ENCODE results near the gene HPS1. TPM values are rescaled to one million over a fixed set of nuclear protein-coding genes. Genes with fewer than 3 reads are reported as not detected.

Gene HPS1
- total and polyA plus RNA-seq, 2 of the 8 experiments (the other 6 are each of a cell fraction or from before 2014, with no cell fraction given), result 38.7 to 61.7 TPM

- Histone ChIP-seq H2BK12ac (ENCODE audit: low read depth, low read length) (no peak overlapping the region), H3K27ac (ENCODE audit: low read depth, low read length) (no peak overlapping the region), H3K23me2 (ENCODE audit: low read depth, low read length) (no peaks in the 10 kb centered on the region), H2BK20ac (ENCODE audit: low read length) (no peak overlapping the region), H2AFZ (ENCODE audit: low read length) (no peak overlapping the region), H3K4me3 (ENCODE audit: extremely low read depth in 1 of 4, insufficient read depth in 2 of 4, low read depth in 3 of 4, low read length in 4 of 4) (no peak overlapping the region), H4K8ac (ENCODE audit: extremely low read depth, insufficient read depth, low read length) (no peak overlapping the region), H2BK120ac (replicated peaks; ENCODE audit: low read depth, low read length) (no peak overlapping the region), H3K4ac (replicated peaks; ENCODE audit: insufficient read length, low read depth, low read length) (no peak overlapping the region), H3K9ac (replicated peaks in 1 of 4; ENCODE audit: extremely low read depth in 1 of 4, low read depth in 3 of 4, low read length in 3 of 4) (no peak overlapping the region), H3K79me1 (ENCODE audit: low read depth, low read length) (no peaks in the 10 kb centered on the region), H4K91ac (replicated peaks; ENCODE audit: insufficient read length, low read length) (no peak overlapping the region), H4K5ac (ENCODE audit: insufficient read length, low read depth, low read length) (no peak overlapping the region), H3K4me2 (ENCODE audit: insufficient read depth in 1 of 2, low read depth in 2 of 2, low read length in 2 of 2) (no peak overlapping the region), H3K27me3 (replicated peaks in 1 of 4; ENCODE audit: control insufficient read depth in 3 of 4, extremely low read depth in 1 of 4, insufficient read depth in 3 of 4, low read length in 3 of 4) (0 out of 7 replicates have a peak, but pooled peaks cover 0 to 3% (median 0%) of the 10 kb centered on the region in 4 experiments), H3K9me3 (ENCODE audit: insufficient read depth in 2 of 2, low read depth in 1 of 2, low read length in 1 of 2) (no peaks in the 10 kb centered on the region), H3K36me3 (ENCODE audit: control insufficient read depth in 2 of 4, insufficient read depth in 4 of 4, low read length in 3 of 4) (no peaks in the 10 kb centered on the region), H2AK5ac (ENCODE audit: low read depth, low read length) (no peak overlapping the region), H3K18ac (ENCODE audit: extremely low read depth, low read length) (no peak overlapping the region), H3K79me2 (ENCODE audit: control insufficient read depth in 1 of 2, insufficient read depth in 2 of 2, low read length in 2 of 2) (no peaks in the 10 kb centered on the region), H2BK5ac (ENCODE audit: low read depth, low read length) (no peak overlapping the region), H4K20me1 (replicated peaks in 1 of 2; ENCODE audit: control insufficient read depth in 1 of 2, insufficient read depth in 2 of 2, low read length in 2 of 2) (no peaks in the 10 kb centered on the region), H3K14ac (ENCODE audit: insufficient read length) (no peak overlapping the region), H3K56ac (replicated peaks; ENCODE audit: insufficient read length, low read depth, low read length) (no peak overlapping the region), H3K4me1 (replicated peaks in 1 of 4; ENCODE audit: control insufficient read depth in 3 of 4, insufficient read depth in 4 of 4, low read length in 3 of 4) (peaks cover 0 to 3% (median 2%) of the 10 kb centered on the region in 4 experiments; a peak in 2 of 7 replicates), H2BK15ac (ENCODE audit: low read length) (no peak overlapping the region), H3K23ac (ENCODE audit: insufficient read length) (no peak overlapping the region)
- DNase-seq (ENCODE audit: low read depth in 1 of 2, low spot score in 2 of 2) (no peak), FAIRE-seq (no peak)
- CTCF ChIA-PET (ENCODE audit: partially characterized antibody), result no interaction called here
- POLR2A ChIA-PET (ENCODE audit: partially characterized antibody), result no interaction called here
- 86% methylated on average over 7 of the region's 7 CpGs; no CpG with 5 or more reads in 1 of the 2 experiments for WGBS, 2 experiments (ENCODE audit: extremely low coverage in 1 of 2, insufficient coverage in 1 of 2, insufficient read length in 1 of 2, insufficient replicate concordance in 2 of 2, low coverage in 1 of 2, low lambda C conversion rate in 2 of 2, missing lambda C conversion rate in 1 of 2)
- TF ChIP-seq FOSL1 (IDR thresholded peaks at IDR 0.05; ENCODE audit: insufficient read depth, low read depth, low read length) (no peak), KDM5A (IDR thresholded peaks at IDR 0.05; ENCODE audit: low read length) (no peak), GTF2F1 (IDR thresholded peaks at IDR 0.05; ENCODE audit: borderline replicate concordance, low read depth, low read length) (no peak), EZH2 (IDR thresholded peaks at IDR 0.05; ENCODE audit: low read depth, low read length, severe bottlenecking) (no peak), POLR2A (IDR thresholded peaks at IDR 0.05; ENCODE audit: control extremely low read depth in 1 of 2, low read depth in 2 of 2, low read length in 2 of 2) (no peak), BACH1 (IDR thresholded peaks at IDR 0.05; ENCODE audit: low read length) (no peak), SUZ12 (IDR thresholded peaks at IDR 0.05; ENCODE audit: low read length) (no peak), SIN3A (conservative IDR thresholded peaks at IDR 0.05 in 1 of 2, IDR thresholded peaks at IDR 0.05 in 1 of 2; ENCODE audit: low read depth in 1 of 2, low read length in 2 of 2) (no peak), TBP (IDR thresholded peaks at IDR 0.05; ENCODE audit: low read depth, low read length) (no peak), YY1 (IDR thresholded peaks at IDR 0.05; ENCODE audit: low read depth, low read length) (no peak), SAP30 (IDR thresholded peaks at IDR 0.05; ENCODE audit: insufficient read depth, insufficient replicate concordance, low read length) (no peak), EGR1 (IDR thresholded peaks at IDR 0.05; ENCODE audit: borderline replicate concordance, low read depth, low read length) (no peak), TCF12 (IDR thresholded peaks at IDR 0.05; ENCODE audit: low read depth, low read length) (no peak), TAF1 (IDR thresholded peaks at IDR 0.05; ENCODE audit: low read depth, low read length) (no peak), SIX5 (IDR thresholded peaks at IDR 0.05; ENCODE audit: low read depth, low read length) (no peak), CTBP2 (IDR thresholded peaks at IDR 0.05; ENCODE audit: borderline replicate concordance, insufficient read depth, insufficient read length, low read length) (no peak)
These were observed 76.9 kb downstream of the HPS1 start for GRCh38 chr10:98369801-98370200.

Measured in H1 (cell line).